K562 (cell line): ENCODE results near the gene DHODH. TPM values are rescaled to one million over a fixed set of nuclear protein-coding genes. Genes with fewer than 3 reads are reported as not detected.

Experiments used
- BCL6 ChIP-seq: fragments of 250-450 bp; sonication (Bioruptor Pico); IDR thresholded peaks from 2 replicates; pipeline ENCODE4 v1.4.0; 2020
- CREB3 ChIP-seq: fragments of 450-650 bp; conservative IDR thresholded peaks from 2 replicates; pipeline ENCODE4 v1.6.1; 2016; ENCODE audit warnings: missing genetic modification characterization, low read depth, mild to moderate bottlenecking, missing compliant biosample characterization, moderate library complexity
- FOS ChIP-seq: IDR thresholded peaks from 3 replicates; pipeline ENCODE4 v1.6.1; 2011; ENCODE audit not compliant: insufficient read length; ENCODE audit errors: extremely low read depth
- FOXP4 ChIP-seq: sonication (generic); formaldehyde crosslinking; IDR thresholded peaks from 2 replicates; pipeline ENCODE4 v1.8.0; 2022; ENCODE audit warnings: mild to moderate bottlenecking, missing genetic modification reagents, borderline replicate concordance
- GATAD2A ChIP-seq: fragments of 450-650 bp; IDR thresholded peaks from 2 replicates; pipeline ENCODE4 v1.6.1; 2017
- MAZ ChIP-seq, 2 experiments: fragments of 450-650 bp in 1 of 2; sonication (generic) in 1 of 2; formaldehyde crosslinking; IDR thresholded peaks in 1 of 2; conservative IDR thresholded peaks in 1 of 2; 2 replicates each; pipeline versions ENCODE4 v1.4.0 to v1.5.0; 2020; ENCODE audit warnings: mild to moderate bottlenecking in 1 of 2, missing genetic modification reagents in 1 of 2
- MTF1 ChIP-seq: fragments of 250-450 bp; sonication (Bioruptor Pico); IDR thresholded peaks from 2 replicates; pipeline ENCODE4 v1.9.0; 2021; ENCODE audit warnings: moderate library complexity, mild to moderate bottlenecking, inconsistent platforms, borderline replicate concordance
- NCOA2 ChIP-seq, 2 experiments: fragments of 450-650 bp; IDR thresholded peaks; 2 replicates each; pipeline ENCODE4 v1.6.1; 2018; ENCODE audit warnings: mild to moderate bottlenecking in 2 of 2, moderate library complexity in 1 of 2; ENCODE audit not compliant: partially characterized antibody in 2 of 2
- PHF8 ChIP-seq: fragments of 200-600 bp; sonication (generic); IDR thresholded peaks from 2 replicates; pipeline ENCODE4 v1.6.1; 2012; ENCODE audit warnings: mixed run types, mild to moderate bottlenecking, inconsistent platforms, low read length, moderate library complexity, borderline replicate concordance
- SIRT6 ChIP-seq: IDR thresholded peaks from one replicate; pipeline ENCODE4 v1.6.1; 2012; ENCODE audit warnings: low read depth, mild to moderate bottlenecking, control low read depth, inconsistent platforms, low read length, moderate library complexity
- SRSF3 ChIP-seq: fragments of 200-400 bp; formaldehyde crosslinking; IDR thresholded peaks from 2 replicates; pipeline ENCODE4 v1.6.1; 2016; ENCODE audit warnings: mild to moderate bottlenecking, low read length, moderate library complexity; ENCODE audit not compliant: insufficient read depth
- THRA ChIP-seq: fragments of 450-650 bp; IDR thresholded peaks from 2 replicates; pipeline ENCODE4 v1.6.1; 2017; ENCODE audit warnings: mild to moderate bottlenecking, moderate library complexity
- TSC22D4 ChIP-seq: fragments of 450-650 bp; IDR thresholded peaks from 2 replicates; pipeline ENCODE4 v1.6.1; 2016; ENCODE audit warnings: missing genetic modification characterization, missing biosample characterization, control low read depth
- ZBTB9 ChIP-seq: fragments of 450-650 bp; formaldehyde crosslinking; IDR thresholded peaks from 2 replicates; pipeline ENCODE4 v1.4.0; 2020; ENCODE audit warnings: mild to moderate bottlenecking, moderate library complexity
- ZNF41 ChIP-seq: fragments of 250-450 bp; sonication (Bioruptor Pico); conservative IDR thresholded peaks from 2 replicates; pipeline ENCODE4 v1.4.0; 2020; ENCODE audit warnings: mild to moderate bottlenecking
- ZNF551 ChIP-seq: fragments of 250-450 bp; sonication (Bioruptor Pico); IDR thresholded peaks from 2 replicates; pipeline ENCODE4 v1.5.0; 2021; ENCODE audit warnings: mild to moderate bottlenecking, moderate library complexity
- ZNF589 ChIP-seq: fragments of 200-800 bp; sonication (Bioruptor generic); IDR thresholded peaks from 2 replicates; pipeline ENCODE4 v1.6.1; 2016; ENCODE audit warnings: low read depth, missing genetic modification characterization, missing compliant biosample characterization
- ZNF740 ChIP-seq, 3 experiments: fragments of 200-800 bp in 1 of 3; sonication (Bioruptor generic) in 1 of 3; sonication (generic) in 1 of 3; formaldehyde crosslinking in 1 of 3; IDR thresholded peaks; 2 replicates each; pipeline versions ENCODE4 v1.6.1 to v1.8.0; 2016 to 2022; ENCODE audit warnings: mild to moderate bottlenecking in 2 of 3, missing compliant biosample characterization in 2 of 3, missing genetic modification characterization in 2 of 3, missing genetic modification reagents in 1 of 3
- ZNF76 ChIP-seq: fragments of 250-450 bp; sonication (Bioruptor Pico); IDR thresholded peaks from 2 replicates; pipeline ENCODE4 v1.4.0; 2020; ENCODE audit warnings: mild to moderate bottlenecking, moderate library complexity, borderline replicate concordance
- ZNF764 ChIP-seq: fragments of 250-450 bp; sonication (Bioruptor Pico); IDR thresholded peaks from 2 replicates; pipeline ENCODE4 v1.4.0; 2020; ENCODE audit warnings: low read depth, mild to moderate bottlenecking, moderate library complexity
- polyA plus RNA-seq, 8 experiments: library from polyadenylated mRNA; depleted of rRNA in 4 of 8; stranded (reverse) in 5 of 8; unstranded in 3 of 8; fragments of >200 nt; fragmentation: Nextera tagmentation in 2 of 8; fragmentation: Illumina TruSeq in 1 of 8; extraction: Ambion mirVana in 2 of 8; extraction: Trizol in 1 of 8; gene quantifications; 2 replicates each; pipeline versions ENCODE4 v1.2.1 to v1.2.3, GENCODE V29; 2011 to 2014; ENCODE audit warnings: inconsistent platforms in 1 of 8, missing spikeins in 1 of 8
- total RNA-seq, 7 experiments: library from RNA; depleted of rRNA in 6 of 7; stranded (reverse); fragments of >200 nt in 6 of 7; fragmentation: Illumina TruSeq in 2 of 7; extraction: Trizol in 2 of 7; gene quantifications; 2 replicates each; pipeline versions ENCODE4 v1.2.1 to v1.2.3, GENCODE V29; 2011 to 2021; ENCODE audit warnings: low replicate concordance in 1 of 7

Gene DHODH
- total and polyA plus RNA-seq, 9 of the 15 experiments (the other 6 are each of a cell fraction or from before 2014, with no cell fraction given), result 4.3 to 19.9 (median 12.7) TPM

- TF ChIP-seq ZNF740 (CRISPR knock-in tag; IDR thresholded peaks at IDR 0.05) (no peak), ZNF740 (tag; IDR thresholded peaks at IDR 0.05) (no peak), BCL6 (CRISPR knock-in tag) (no peak), FOS (peak; percentile 44), ZNF41 (CRISPR knock-in tag) (no peak), ZNF764 (CRISPR knock-in tag) (no peak), MTF1 (CRISPR knock-in tag) (no peak), ZNF589 (no peak), NCOA2 (IDR thresholded peaks at IDR 0.05; ENCODE audit: partially characterized antibody in 2 of 2) (no peak), CREB3 (tag) (no peak), SRSF3 (no peak), ZNF76 (CRISPR knock-in tag) (no peak), ZBTB9 (no peak), PHF8 (peak; percentile 88), TSC22D4 (tag) (no peak), ZNF551 (CRISPR knock-in tag) (no peak), MAZ (CRISPR knock-in tag; conservative IDR thresholded peaks at IDR 0.05 in 1 of 2, IDR thresholded peaks at IDR 0.05 in 1 of 2) (peak; percentile 59 to 67; a peak in 3 of 4 replicates), SIRT6 (no peak), GATAD2A (no peak), THRA (no peak), FOXP4 (CRISPR knock-in tag) (no peak)
Observed at GRCh38 chr16:72008424-72009216, at the start of gene DHODH (continued).
